Endometrial microvascular endothelial cells (primary cell): ENCODE results near the gene SEC24C. TPM values are rescaled to one million over a fixed set of nuclear protein-coding genes. Genes with fewer than 3 reads are reported as not detected.
"Not testable (repeated sequence)": the region's sequence is repeated elsewhere in the genome, so short reads cannot be mapped to it uniquely, and the experiment has no call there.

Source experiments
- in situ Hi-C: cut with HindIII; loops from 2 replicates; pipeline ENCODE4 v1.10.0; 2017; ENCODE audit warnings: low sequenced_read_pairs, low pct_unique_long_range_greater_than_20kb; ENCODE audit errors: inconsistent ontology term
- total RNA-seq: library from RNA; depleted of rRNA; stranded (reverse); fragments of >200 nt; gene quantifications from one replicate; pipeline ENCODE4 v1.2.3, GENCODE V29; 2015; ENCODE audit errors: inconsistent ontology term

Gene SEC24C
- total RNA-seq, 1 donor from 2014 or later: 81.4 TPM

DNA sequence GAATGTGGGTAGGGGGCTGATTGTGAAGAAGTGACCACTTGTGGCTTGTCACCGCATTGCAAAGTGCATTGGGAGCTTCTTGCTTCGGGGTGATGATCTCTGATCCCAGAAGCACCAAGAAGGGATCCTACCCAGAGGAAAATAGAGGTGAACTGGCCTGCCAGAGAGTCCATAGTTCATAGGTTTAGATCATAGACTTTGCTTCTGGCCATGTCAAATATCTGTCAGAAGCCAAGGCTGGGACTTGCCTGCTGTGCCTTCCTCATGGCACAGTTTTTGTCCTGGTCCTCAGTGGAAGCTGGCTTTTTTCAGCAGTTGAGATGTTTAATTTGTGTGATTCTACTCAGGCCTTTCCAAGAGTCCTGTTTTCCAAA lies 42.3 kb downstream of the SEC24C start:
- in situ Hi-C loops: no loop called here

DNA sequence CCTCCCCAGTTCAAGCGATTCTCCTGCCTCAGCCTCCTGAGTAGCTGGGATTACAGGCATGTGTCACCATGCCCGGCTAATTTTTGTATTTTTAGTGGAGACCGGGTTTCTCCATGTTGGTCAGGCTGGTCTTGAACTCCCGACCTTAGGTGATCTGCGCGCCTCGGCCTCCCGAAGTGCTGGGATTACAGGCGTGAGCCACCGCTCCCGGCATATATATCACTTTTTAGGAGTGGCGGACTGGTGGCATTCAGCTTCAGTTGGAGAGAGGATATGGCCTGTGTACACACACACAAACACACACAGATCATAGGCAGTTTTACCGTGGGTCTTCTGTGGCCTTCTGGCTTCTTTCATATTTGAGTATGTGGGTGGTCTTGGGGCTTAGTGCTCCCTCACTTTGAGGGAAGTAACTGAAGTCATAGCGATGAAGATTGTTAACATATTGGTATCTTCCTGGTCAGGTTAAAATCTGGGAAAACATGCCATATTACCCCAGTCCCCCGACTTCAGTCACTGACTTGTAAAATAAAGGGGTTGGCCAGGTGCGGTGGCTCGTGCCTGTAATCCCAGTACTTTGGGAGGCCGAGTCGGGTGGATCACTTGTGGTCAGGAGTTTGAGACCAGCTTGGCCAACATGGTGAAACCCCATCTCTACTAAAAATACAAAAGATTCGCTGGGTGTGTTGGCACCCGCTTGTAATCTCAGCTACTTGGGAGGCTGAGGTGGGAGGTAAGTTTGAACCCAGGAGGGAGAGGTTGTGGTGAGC lies 43.0 kb downstream of the SEC24C start:
- in situ Hi-C loops: not testable (repeated sequence)

DNA sequence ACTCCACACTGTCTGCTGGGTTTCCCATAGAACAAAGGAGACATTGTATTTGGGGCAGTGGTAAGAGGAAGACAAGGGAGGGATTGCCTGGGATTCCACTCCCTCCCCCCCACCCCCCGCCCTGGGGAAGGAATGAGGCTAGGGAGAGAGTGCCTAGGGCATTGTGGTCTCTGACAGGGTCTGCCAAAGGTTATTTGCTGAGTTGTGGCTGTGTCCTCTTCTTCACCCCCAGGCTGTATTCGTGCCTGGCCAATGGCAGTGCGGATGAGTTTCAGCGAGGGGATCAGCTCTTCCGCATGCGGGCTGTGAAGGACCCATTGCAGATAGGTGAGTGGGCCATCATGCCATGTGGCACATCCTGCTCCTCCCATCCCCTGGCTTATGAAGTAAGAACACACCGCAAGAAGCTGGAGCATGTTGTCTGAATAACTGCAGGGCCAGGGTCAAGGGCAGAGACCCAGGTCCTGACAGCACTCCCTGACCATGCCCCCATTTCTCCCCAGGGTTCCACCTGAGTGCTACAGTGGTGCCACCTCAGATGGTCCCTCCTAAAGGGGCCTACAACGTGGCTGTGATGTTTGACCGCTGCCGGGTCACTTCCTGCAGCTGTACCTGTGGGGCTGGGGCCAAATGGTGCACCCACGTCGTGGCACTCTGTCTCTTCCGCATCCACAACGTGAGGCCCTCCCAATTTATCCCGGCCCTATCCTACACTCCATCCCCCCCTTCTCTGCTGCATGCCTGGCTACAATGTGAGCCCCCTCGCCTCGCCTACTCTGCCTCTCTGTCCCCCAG lies 44.9 kb downstream of the SEC24C start:
- in situ Hi-C loops: no loop called here

DNA sequence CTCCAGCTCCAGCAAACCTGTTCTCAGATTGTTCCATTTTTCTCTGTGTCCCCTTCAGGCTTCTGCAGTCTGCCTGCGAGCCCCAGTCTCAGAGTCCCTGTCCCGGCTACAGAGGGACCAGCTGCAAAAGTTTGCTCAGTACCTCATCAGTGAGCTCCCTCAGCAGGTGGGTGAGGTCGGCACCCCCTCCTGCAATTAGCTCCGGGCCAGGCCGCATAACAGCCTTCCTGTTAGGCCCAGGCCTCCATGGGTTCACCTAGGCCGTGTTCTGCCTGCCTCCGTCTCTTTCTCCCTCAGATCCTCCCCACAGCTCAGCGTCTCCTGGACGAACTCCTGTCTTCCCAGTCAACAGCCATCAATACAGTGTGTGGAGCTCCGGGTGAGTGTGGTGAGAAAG lies 45.5 kb downstream of the SEC24C start:
- in situ Hi-C loops: no loop called here

DNA sequence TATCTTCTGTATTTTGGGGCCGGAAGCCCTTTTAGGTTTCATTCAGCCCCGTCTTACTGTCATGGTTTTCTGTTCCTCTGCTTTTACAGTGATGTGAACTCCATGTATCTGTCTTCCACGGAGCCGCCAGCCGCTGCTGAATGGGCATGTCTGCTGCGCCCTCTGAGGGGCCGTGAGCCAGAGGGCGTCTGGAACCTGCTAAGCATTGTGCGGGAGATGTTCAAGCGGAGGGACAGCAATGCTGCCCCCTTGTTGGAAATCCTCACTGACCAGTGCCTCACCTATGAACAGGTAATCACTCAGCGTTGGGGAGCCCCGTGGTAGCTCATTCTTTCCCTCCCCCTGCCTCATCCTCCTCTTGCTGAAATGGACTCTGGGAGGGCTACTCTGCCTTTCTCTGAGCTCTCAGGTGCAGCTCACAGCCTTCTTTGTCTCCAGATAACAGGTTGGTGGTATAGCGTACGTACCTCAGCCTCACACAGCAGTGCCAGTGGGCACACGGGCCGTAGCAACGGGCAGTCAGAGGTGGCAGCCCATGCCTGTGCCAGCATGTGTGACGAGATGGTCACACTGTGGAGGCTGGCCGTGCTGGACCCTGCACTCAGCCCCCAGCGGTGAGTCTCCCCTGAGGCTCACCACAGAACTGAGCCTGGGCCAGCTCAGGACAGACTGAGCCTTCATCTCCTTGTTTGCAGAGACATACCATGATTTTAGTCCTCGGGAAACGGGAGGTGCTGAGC lies 46.9 kb downstream of the SEC24C start:
- in situ Hi-C loops: no loop called here

DNA sequence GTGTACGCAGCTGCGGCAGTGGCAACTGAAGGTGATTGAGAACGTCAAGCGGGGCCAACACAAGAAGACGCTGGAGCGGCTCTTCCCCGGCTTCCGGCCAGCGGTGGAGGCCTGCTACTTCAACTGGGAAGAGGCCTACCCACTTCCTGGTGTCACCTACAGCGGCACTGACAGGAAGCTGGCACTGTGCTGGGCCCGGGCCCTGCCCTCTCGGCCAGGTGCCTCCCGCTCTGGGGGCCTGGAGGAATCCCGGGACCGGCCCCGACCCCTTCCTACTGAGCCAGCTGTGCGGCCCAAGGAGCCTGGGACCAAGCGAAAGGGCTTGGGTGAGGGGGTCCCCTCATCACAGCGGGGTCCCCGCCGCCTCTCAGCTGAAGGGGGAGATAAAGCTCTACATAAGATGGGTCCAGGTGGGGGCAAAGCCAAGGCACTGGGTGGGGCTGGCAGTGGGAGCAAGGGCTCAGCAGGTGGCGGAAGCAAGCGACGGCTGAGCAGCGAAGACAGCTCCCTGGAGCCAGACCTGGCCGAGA lies 47.8 kb downstream of the SEC24C start:
- in situ Hi-C loops: no loop called here

DNA sequence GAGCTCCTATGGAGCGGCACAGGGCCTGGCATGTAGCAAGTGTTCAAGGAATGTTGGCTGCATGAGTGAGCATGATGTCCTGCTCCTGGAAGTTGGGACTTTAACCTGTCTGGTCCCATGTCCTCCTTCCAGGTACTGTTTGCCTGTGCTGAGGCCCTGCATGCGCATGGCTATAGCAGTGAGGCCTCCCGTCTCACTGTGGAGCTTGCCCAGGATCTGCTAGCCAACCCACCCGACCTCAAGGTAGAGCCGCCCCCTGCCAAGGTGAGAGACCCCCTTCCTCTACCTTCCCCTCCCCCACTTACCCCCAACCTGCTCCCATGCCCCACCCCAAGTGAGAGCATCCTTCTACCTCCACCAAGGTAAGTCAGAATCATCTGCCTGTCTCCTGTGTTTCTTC lies 49.3 kb downstream of the SEC24C start:
- in situ Hi-C loops: no loop called here

DNA sequence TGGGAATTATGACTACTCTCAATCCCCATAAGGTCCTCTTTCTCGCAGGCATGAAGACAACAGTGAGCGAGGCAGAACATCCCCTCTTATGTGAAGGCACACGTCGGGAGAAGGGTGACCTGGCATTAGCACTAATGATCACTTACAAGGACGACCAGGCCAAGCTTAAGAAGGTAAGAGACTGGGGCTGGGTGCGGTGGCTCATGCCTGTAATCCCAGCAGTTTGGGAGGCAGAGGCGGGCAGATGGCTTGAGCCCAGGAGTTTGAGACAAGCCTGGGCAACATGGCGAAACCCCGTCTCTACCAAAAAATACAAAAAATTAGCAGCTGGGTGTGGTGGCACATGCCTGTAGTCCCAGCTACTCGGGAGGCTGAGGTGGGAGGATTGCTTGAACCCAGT lies 51.3 kb downstream of the SEC24C start:
- in situ Hi-C loops: not testable (repeated sequence)

DNA sequence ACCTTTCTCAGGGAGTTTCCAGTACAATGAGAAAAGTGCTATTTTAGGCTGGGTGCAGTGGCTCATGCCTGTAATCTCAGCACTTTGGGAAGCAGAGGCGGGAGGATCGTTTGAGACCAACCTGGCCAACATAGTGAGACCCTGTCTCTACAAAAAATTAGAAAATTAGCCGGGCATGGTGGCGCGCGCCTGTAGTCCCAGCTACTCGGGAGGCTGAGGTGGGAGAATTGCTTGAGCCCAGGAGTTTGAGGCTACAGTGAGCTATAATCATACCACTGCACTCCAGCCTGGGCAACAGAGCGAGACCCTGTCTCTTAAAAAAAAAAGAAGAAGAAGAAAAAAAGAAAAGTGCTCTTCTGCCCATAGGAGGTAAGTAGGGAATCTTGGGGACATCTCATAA lies 51.9 kb downstream of the SEC24C start:
- in situ Hi-C loops: not testable (repeated sequence)

DNA sequence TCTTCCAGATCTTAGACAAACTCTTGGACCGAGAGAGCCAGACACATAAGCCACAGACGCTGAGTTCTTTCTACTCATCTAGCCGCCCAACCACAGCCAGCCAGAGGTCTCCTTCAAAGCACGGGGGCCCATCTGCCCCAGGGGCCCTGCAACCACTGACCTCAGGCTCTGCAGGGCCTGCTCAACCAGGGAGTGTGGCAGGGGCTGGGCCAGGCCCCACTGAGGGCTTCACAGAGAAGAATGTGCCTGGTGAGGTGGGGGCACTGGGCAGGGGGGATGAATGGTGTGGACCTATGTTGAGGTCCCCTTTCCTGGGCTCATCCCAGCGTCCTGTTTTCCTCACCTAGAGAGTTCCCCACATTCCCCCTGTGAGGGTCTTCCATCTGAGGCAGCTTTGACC lies 52.6 kb downstream of the SEC24C start:
- in situ Hi-C loops: no loop called here

DNA sequence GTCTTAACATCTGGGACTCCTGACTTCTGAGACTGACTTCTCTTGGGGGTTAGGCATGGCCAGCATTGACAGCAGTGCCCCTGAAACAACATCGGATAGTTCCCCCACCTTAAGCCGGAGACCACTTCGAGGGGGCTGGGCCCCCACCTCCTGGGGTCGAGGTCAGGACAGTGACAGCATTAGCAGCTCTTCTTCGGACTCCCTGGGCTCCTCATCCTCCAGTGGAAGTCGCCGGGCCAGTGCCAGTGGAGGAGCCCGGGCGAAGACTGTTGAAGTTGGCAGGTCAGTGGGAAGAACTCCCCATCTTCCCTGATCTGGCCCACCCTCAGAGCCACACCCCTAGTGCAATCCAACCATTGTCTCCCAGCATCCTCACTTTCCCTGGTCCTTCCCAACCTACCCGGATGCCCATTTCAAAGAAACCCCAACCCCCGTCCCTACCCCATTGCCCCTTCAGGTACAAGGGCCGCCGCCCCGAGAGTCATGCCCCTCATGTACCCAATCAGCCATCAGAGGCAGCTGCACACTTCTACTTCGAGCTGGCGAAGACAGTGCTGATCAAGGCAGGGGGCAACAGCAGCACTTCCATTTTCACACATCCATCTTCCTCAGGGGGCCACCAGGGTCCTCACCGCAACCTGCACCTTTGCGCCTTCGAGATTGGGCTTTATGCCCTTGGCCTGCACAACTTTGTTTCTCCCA lies 53.3 kb downstream of the SEC24C start:
- in situ Hi-C loops: no loop called here

DNA sequence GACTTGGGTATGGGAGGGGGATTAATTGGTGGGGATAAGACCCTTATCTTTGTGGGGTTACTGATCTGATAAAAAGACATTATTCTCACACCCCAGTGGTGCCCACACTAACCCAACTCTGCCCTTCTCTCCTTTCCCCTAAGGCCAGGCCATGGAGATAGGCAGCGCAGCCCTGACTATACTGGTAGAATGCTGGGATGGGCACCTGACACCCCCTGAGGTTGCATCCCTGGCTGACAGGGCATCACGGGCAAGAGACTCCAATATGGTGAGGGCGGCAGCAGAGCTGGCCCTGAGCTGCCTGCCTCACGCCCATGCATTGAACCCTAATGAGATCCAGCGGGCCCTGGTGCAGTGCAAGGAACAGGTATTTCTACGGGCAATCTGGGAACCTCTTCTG lies 53.9 kb downstream of the SEC24C start:
- in situ Hi-C loops: no loop called here

DNA sequence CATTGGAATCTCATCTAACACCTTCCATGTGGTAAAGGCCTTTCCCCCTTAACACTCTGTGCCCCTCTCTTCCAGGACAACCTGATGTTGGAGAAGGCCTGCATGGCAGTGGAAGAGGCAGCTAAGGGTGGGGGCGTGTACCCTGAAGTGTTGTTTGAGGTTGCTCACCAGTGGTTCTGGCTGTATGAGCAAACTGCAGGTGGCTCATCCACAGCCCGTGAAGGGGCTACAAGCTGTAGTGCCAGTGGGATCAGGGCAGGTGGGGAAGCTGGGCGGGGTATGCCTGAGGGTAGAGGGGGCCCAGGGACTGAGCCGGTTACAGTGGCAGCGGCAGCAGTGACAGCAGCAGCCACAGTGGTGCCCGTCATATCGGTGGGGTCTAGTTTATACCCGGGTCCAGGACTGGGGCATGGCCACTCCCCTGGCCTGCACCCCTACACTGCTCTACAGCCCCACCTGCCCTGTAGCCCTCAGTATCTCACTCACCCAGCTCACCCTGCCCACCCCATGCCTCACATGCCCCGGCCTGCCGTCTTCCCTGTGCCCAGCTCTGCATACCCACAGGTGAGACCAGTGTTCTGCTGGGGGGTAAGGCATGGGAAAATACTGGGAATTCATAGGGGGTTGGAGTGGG lies 54.9 kb downstream of the SEC24C start:
- in situ Hi-C loops: no loop called here

DNA sequence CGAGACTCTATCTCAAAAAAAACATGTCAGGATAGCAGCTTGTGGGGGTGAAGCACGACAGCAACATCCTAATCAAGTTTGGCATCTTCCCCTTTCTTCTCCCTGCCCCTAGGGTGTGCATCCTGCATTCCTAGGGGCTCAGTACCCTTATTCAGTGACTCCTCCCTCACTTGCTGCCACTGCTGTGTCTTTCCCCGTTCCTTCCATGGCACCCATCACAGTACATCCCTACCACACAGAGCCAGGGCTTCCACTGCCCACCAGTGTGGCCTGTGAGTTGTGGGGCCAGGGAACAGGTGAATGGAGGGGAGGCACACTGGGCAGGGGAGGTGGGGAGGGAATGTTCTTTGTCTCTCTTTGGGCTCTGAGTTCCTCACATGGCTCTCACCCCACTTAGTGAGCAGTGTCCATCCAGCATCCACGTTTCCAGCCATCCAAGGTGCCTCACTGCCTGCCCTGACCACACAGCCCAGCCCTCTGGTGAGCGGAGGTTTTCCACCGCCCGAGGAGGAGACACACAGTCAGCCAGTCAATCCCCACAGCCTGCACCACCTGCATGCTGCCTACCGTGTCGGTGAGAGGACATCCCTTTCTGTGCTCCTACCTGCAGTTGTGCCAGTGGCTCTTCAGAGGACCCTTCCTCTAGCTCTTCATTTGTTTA lies 55.9 kb downstream of the SEC24C start:
- in situ Hi-C loops: no loop called here

DNA sequence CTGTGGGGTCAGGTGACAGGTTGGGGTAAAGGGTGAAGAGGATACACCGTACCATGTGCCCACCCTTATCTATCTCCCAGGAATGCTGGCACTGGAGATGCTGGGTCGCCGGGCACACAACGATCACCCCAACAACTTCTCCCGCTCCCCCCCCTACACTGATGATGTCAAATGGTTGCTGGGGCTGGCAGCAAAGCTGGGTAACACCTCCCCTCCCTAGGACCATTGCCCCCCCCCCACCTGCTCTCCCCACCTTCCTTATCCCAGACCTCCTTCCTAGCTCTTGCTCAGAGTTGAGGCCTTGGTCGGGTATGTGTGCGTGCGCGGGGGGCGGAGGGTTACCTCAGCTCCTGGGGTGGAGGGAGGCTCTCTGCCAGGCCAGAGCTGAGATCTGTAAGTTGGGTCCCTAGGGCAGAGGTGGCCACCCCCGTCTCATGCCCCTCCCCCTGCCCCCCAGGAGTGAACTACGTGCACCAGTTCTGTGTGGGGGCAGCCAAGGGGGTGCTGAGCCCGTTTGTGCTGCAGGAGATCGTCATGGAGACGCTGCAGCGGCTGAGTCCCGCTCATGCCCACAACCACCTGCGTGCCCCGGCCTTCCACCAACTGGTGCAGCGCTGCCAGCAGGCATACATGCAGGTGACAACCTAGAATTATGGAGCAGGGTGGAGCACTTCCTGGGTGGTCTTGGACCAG lies 56.5 kb downstream of the SEC24C start:
- in situ Hi-C loops: no loop called here

DNA sequence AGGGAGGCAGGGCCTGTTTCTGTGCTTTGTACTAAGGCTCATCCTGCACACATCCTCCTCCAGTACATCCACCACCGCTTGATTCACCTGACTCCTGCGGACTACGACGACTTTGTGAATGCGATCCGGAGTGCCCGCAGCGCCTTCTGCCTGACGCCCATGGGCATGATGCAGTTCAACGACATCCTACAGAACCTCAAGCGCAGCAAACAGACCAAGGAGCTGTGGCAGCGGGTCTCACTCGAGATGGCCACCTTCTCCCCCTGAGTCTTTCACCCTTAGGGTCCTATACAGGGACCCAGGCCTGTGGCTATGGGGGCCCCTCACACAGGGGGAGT lies 57.0 kb downstream of the SEC24C start:
- in situ Hi-C loops: no loop called here

DNA sequence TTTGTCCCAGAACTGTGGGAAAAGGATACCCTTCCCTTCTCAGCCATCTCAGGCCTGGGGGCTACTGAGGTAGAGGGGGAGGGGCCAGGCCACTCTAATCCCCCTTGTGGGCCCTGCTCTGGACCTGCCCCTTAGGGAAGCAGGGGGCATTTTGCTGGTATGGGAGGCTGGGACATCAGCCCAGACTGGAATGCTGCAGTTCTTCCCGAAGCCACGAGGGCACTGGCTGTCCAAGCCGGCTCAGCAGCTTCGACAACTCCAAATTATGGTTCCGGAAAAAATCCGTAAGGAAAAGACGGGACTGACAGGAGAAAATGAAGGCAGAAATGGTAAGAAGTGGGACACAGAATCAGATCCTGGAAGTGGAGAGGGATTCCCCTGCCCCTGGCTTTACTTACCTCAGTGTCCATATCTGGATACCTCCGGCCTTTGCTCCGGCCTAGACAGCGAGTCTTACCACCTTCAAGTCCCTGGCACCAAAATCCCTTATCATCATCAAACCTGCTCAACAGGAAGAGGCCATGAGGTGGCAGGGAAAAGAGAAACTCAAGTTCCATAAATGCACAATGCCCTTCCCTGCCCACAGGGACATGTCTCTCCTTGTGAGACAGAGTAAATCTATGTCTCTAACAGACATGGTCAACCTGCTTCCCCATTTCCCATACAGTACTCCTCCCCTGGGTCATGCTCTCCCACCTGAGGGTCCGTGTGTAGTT lies 58.3 kb downstream of the SEC24C start:
- in situ Hi-C loops: no loop called here
